ENCODE measurements around the gene TSPAN8. TPM values are rescaled to one million over a fixed set of nuclear protein-coding genes. Genes with fewer than 3 reads are reported as not detected.

TSPAN8 gene
- total RNA-seq, 1 experiment from 2014 or later, result 4.2 TPM

- ChIA-PET CTCF (no interaction called here), POLR2A (no interaction called here)
- no peak for ATAC-seq
- TF ChIP-seq SIN3A (IDR thresholded peaks at IDR 0.05; ENCODE audit: borderline replicate concordance, insufficient read depth, low read depth, low read length) (no peak), POLR2AphosphoS5 (IDR thresholded peaks at IDR 0.05; ENCODE audit: low read depth, low read length) (no peak), CTCF (IDR thresholded peaks at IDR 0.05) (no peak), TCF7L2 (IDR thresholded peaks at IDR 0.05; ENCODE audit: low read depth, low read length) (no peak), REST (IDR thresholded peaks at IDR 0.05; ENCODE audit: insufficient read depth in 1 of 2, low read depth in 2 of 2, low read length in 1 of 2) (no peak)
- no TSS peak for BruUV-seq (replicated peaks)
- no peak overlapping the region for H3K27ac ChIP-seq (ENCODE audit: low read length)
- in situ Hi-C loops (cut with HindIII; ENCODE audit: low pct_unique_long_range_greater_than_20kb, low sequenced_read_pairs), result no loop called here
- no peaks in the 10 kb centered on the region for H3K4me1 ChIP-seq (ENCODE audit: control insufficient read depth, insufficient read depth, low read length)
- intact Hi-C loops (cut with micrococcal nuclease; ENCODE audit: unreplicated experiment), result no loop called here
- no peak overlapping the region for H3K4me3 ChIP-seq (ENCODE audit: low read depth in 2 of 2, low read length in 2 of 2)
- no peaks in the 10 kb centered on the region for H3K9me3 ChIP-seq (ENCODE audit: control insufficient read depth, insufficient read depth, low read depth, low read length)
- H3K36me3 ChIP-seq (ENCODE audit: control insufficient read depth, insufficient read depth, low read length), result no peaks in the 10 kb centered on the region
- no peaks in the 10 kb centered on the region for H3K27me3 ChIP-seq (ENCODE audit: control insufficient read depth, insufficient read depth, low read length)
- no peak for DNase-seq (ENCODE audit: low read depth, low spot score)
These were observed 14.8 kb downstream of the TSPAN8 start for GRCh38 chr12:71142956-71143355.

- CTCF ChIA-PET, result no interaction called here
- in situ Hi-C loops (cut with HindIII; ENCODE audit: low pct_unique_long_range_greater_than_20kb, low sequenced_read_pairs) (no loop called here), intact Hi-C loops (cut with micrococcal nuclease; ENCODE audit: unreplicated experiment) (no loop called here)
These were observed 15.8 kb downstream of the TSPAN8 start for GRCh38 chr12:71142016-71142415.

More at GRCh38 chr12:71142016-71142415, 15.8 kb downstream of the TSPAN8 start:
- POLR2A ChIA-PET, result no interaction called here
- Histone ChIP-seq H3K4me3 (ENCODE audit: low read depth in 2 of 2, low read length in 2 of 2) (no peak overlapping the region), H3K4me1 (ENCODE audit: control insufficient read depth, insufficient read depth, low read length) (no peaks in the 10 kb centered on the region), H3K27ac (ENCODE audit: low read length) (no peak overlapping the region), H3K27me3 (ENCODE audit: control insufficient read depth, insufficient read depth, low read length) (no peaks in the 10 kb centered on the region), H3K9me3 (ENCODE audit: control insufficient read depth, insufficient read depth, low read depth, low read length) (no peaks in the 10 kb centered on the region), H3K36me3 (ENCODE audit: control insufficient read depth, insufficient read depth, low read length) (no peaks in the 10 kb centered on the region)
- no peak for DNase-seq (ENCODE audit: low read depth, low spot score)
- no peak for ATAC-seq
- TF ChIP-seq POLR2AphosphoS5 (IDR thresholded peaks at IDR 0.05; ENCODE audit: low read depth, low read length) (no peak), TCF7L2 (IDR thresholded peaks at IDR 0.05; ENCODE audit: low read depth, low read length) (no peak), SIN3A (IDR thresholded peaks at IDR 0.05; ENCODE audit: borderline replicate concordance, insufficient read depth, low read depth, low read length) (no peak), CTCF (IDR thresholded peaks at IDR 0.05) (no peak), REST (IDR thresholded peaks at IDR 0.05; ENCODE audit: insufficient read depth in 1 of 2, low read depth in 2 of 2, low read length in 1 of 2) (no peak)
- BruUV-seq (replicated peaks), result no TSS peak
